Heart right ventricle (tissue), 16 donors: Measurements from ENCODE around the gene ASCL5. TPM values are rescaled to one million over a fixed set of nuclear protein-coding genes. Genes with fewer than 3 reads are reported as not detected.

ENCODE experiments used
- ATAC-seq, 8 donors: fragments of 200-7000 bp; cut with Tn5 transposase; one replicate each; pipeline ENCODE4 v1.9.1; 2020; ENCODE audit warnings: mild to moderate bottlenecking in 8 of 8, moderate library complexity in 8 of 8, moderate number of reproducible peaks in 1 of 8
- DNase-seq, 2 donors: peaks; one replicate each; pipeline ENCODE4 v3.0.0-alpha.2; 2020
- H3K27ac ChIP-seq, 10 donors: fragments of 200-600 bp; sonication (generic) in 2 of 10; one replicate each; pipeline versions ENCODE4 v1.5.0 to v1.8.0; 2020 to 2022; ENCODE audit warnings: mild to moderate bottlenecking in 3 of 10
- H3K27me3 ChIP-seq, 7 donors: fragments of 200-600 bp; one replicate each; pipeline ENCODE4 v1.8.0; 2021 to 2022; ENCODE audit warnings: mild to moderate bottlenecking in 2 of 7
- H3K36me3 ChIP-seq, 9 donors: fragments of 200-600 bp; sonication (generic) in 1 of 9; one replicate each; pipeline versions ENCODE4 v1.5.0 to v1.8.0; 2020 to 2022; ENCODE audit warnings: mild to moderate bottlenecking in 2 of 9
- H3K4me1 ChIP-seq, 9 donors: fragments of 200-600 bp; sonication (generic) in 1 of 9; one replicate each; pipeline versions ENCODE4 v1.5.0 to v1.8.0; 2020 to 2022; ENCODE audit warnings: mild to moderate bottlenecking in 4 of 9
- H3K4me3 ChIP-seq, 10 donors: fragments of 200-600 bp; sonication (generic) in 2 of 10; one replicate each; pipeline versions ENCODE4 v1.5.0 to v1.8.0; 2020 to 2022; ENCODE audit warnings: mild to moderate bottlenecking in 7 of 10, moderate library complexity in 2 of 10
- H3K9me3 ChIP-seq, 11 donors: fragments of 200-600 bp in 10 of 11; sonication (generic) in 2 of 11; one replicate each; pipeline versions ENCODE4 v1.5.0 to v1.8.0; 2013 to 2022; ENCODE audit warnings: mild to moderate bottlenecking in 2 of 11, control low read depth in 1 of 11, moderate library complexity in 1 of 11
- WGBS, 2 donors: extraction: QIAGEN DNeasy Blood & Tissue Kit; methylation state at CpG; one replicate each; pipeline ENCODE4 v1.1.7; 2013; ENCODE audit warnings: inconsistent platforms in 1 of 2; 5-methylcytosine and 5-hydroxymethylcytosine counted together
- intact Hi-C, 10 donors: fragments of 100-400 bp; cut with DNase I; formaldehyde crosslinking; loops; one replicate each; pipeline versions ENCODE4 v1.11.1 to v1.14.2; 2022
- polyA plus RNA-seq, 2 donors: library from polyadenylated mRNA; stranded (reverse); fragments of 200-250 nt; gene quantifications; one replicate each; pipeline ENCODE4 v1.2.3, GENCODE V29; 2013
- total RNA-seq, 10 donors: library from RNA; stranded (reverse); fragmentation: NEBNext Ultra II Directional in 3 of 10; extraction: Animal tissue kit (Norgen Biotek cat#: 25700) in 3 of 10; gene quantifications; one replicate each; pipeline versions ENCODE4 v1.2.1 to v1.2.4, GENCODE V29; 2021 to 2023
- TF ChIP-seq, protein P1 (sequence below), 9 donors: fragments of 200-600 bp; sonication (generic) in 2 of 9; IDR thresholded peaks; one replicate each; pipeline versions ENCODE4 v1.5.0 to v1.8.0; 2021 to 2022; ENCODE audit warnings: antibody characterized with exemption in 9 of 9, mild to moderate bottlenecking in 5 of 9, moderate library complexity in 1 of 9
- donor health status: Arrhythmogenic right ventricular cardiomyopathy.
- donor health status: ischemic (EF 13 %, LVEDD 7.1; RV severe dilation, severe dysfunction).
- donor health status: healthy with polysubstance abuse.
- donor health status: DM: no; HTN: yes; CAD: no.
- donor health status: DM: no; HTN: no; CAD: no.
- donor health status: ischemic (EF 25% LVEDD 6.9; RV normal size, moderate dysfunction).
- donor health status: ischemic (EF 25% LVEDD 5.7; RV mildly dilated, moderate dysfunction).
- donor health status: healthy.
- donor health status: DM: yes; HTN: yes; CAD: no.
- donor health status: Ischemic cardiomyopathy.
- donor health status: ischemic (EF 35%, LVEDD 5.7; RV mildly dilated, moderate dysfunction).
- donor health status: nonischemic (EF 11% LVEDD 7.7; RV severe dilation, severe dysfunction).
- donor health status: DM: yes; HTN: yes; CAD: no.
- donor health status: PGD.
- donor health status: ischemic (EF 29% LVEDD 5.4; RV normal size, mild dysfunction).
- donor health status: nonischemic (EF 23%, LVEDD 6.1; RV moderate dilation, normal function).

ASCL5 gene
- total and polyA plus RNA-seq, 12 donors, result not detected

GRCh38 chr1:201077736-201078135 is 49.2 kb downstream of the ASCL5 start:
- H3K27ac ChIP-seq, result no peak overlapping the region
- 92 to 93% methylated on average over 17 of the region's 17 CpGs for WGBS, 2 donors
- H3K4me1 ChIP-seq, result no peaks in the 10 kb centered on the region
- peaks cover 0 to 5% (median 0%) of the 10 kb centered on the region in 7 donors for H3K27me3 ChIP-seq
- DNase-seq, result no peak
- no peaks in the 10 kb centered on the region for H3K36me3 ChIP-seq
- intact Hi-C loops, result no loop called here
- H3K9me3 ChIP-seq, result no peaks in the 10 kb centered on the region
- TF ChIP-seq, protein P1, sequence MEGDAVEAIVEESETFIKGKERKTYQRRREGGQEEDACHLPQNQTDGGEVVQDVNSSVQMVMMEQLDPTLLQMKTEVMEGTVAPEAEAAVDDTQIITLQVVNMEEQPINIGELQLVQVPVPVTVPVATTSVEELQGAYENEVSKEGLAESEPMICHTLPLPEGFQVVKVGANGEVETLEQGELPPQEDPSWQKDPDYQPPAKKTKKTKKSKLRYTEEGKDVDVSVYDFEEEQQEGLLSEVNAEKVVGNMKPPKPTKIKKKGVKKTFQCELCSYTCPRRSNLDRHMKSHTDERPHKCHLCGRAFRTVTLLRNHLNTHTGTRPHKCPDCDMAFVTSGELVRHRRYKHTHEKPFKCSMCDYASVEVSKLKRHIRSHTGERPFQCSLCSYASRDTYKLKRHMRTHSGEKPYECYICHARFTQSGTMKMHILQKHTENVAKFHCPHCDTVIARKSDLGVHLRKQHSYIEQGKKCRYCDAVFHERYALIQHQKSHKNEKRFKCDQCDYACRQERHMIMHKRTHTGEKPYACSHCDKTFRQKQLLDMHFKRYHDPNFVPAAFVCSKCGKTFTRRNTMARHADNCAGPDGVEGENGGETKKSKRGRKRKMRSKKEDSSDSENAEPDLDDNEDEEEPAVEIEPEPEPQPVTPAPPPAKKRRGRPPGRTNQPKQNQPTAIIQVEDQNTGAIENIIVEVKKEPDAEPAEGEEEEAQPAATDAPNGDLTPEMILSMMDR (IDR thresholded peaks at IDR 0.05), result no peak
- ATAC-seq, result no peak
- no peak overlapping the region for H3K4me3 ChIP-seq

GRCh38 chr1:201077116-201077515 is 49.9 kb downstream of the ASCL5 start:
- intact Hi-C loops, result no loop called here
- DNase-seq (no peak), ATAC-seq (no peak)
- Histone ChIP-seq H3K4me1 (no peaks in the 10 kb centered on the region), H3K36me3 (no peaks in the 10 kb centered on the region), H3K9me3 (no peaks in the 10 kb centered on the region), H3K27me3 (peaks cover 0 to 5% (median 0%) of the 10 kb centered on the region in 7 donors), H3K27ac (no peak overlapping the region), H3K4me3 (no peak overlapping the region)
- WGBS, 2 donors, result 78 to 82% methylated on average over 7 of the region's 7 CpGs
- TF ChIP-seq, protein P1 (IDR thresholded peaks at IDR 0.05), result no peak

DNA sequence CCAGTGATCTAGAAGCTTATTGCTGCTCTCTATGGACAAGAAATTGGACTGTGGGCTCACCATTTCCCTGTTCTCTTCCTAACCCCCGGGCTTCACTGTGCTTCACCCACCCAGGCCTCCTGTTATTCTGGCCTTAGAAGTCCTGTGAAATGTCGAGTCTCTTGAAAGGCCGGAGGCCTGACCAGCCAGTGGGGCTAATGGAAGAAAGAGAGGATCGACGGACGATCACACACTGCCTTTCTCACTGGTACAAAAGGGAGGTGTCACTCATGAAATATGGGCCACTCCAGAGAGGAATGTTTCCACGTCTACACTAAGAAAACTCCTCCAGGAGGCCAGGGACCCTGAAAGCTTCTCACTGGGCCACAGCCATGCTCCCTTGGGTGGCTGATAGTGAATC is 50.9 kb downstream of the ASCL5 start:
- TF ChIP-seq, protein P1 (IDR thresholded peaks at IDR 0.05), result no peak
- ATAC-seq, result no peak
- peaks cover 0 to 5% (median 0%) of the 10 kb centered on the region in 7 donors for H3K27me3 ChIP-seq
- WGBS, 2 donors, result 78 to 84% methylated on average over 7 of the region's 7 CpGs
- H3K27ac ChIP-seq, result no peak overlapping the region
- no peaks in the 10 kb centered on the region for H3K9me3 ChIP-seq
- H3K36me3 ChIP-seq, result no peaks in the 10 kb centered on the region
- H3K4me1 ChIP-seq, result no peaks in the 10 kb centered on the region
- no peak overlapping the region for H3K4me3 ChIP-seq
- DNase-seq, result no peak
- intact Hi-C loops, result no loop called here

DNA sequence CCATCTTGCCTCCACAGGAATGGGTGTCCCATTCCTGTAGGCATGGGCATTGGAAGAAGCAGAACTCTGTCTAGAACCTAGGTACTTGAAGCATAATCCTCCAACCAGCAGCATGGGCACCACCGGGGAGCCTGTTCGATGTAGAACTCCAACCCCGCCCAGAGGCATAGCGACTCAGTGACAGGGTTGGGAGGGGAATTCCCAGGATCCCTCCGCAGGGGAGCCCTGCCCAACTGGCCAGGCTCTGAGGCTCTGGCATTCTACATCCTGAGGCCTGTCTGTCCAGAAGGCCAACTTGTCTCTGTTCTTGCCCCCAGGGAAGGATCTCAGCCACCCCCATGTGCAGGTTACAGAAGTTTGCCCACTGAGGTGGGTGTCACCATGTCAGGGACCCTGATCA is 53.0 kb downstream of the ASCL5 start:
- 97% methylated on average over 5 of the region's 5 CpGs for WGBS, 2 donors
- Histone ChIP-seq H3K27me3 (peaks cover 0 to 9% (median 0%) of the 10 kb centered on the region in 7 donors), H3K4me3 (no peak overlapping the region), H3K4me1 (no peaks in the 10 kb centered on the region), H3K27ac (no peak overlapping the region), H3K9me3 (no peaks in the 10 kb centered on the region), H3K36me3 (no peaks in the 10 kb centered on the region)
- no peak for DNase-seq
- ATAC-seq, result no peak
- intact Hi-C loops, result no loop called here
- TF ChIP-seq, protein P1 (IDR thresholded peaks at IDR 0.05), result no peak
